ENCODE data around the gene UBQLN1.

UBQLN1 gene

GRCh38 chr9:83681490-83681889 lies 26.3 kb downstream of the UBQLN1 start:
- DNase-seq, result no peak

DNA sequence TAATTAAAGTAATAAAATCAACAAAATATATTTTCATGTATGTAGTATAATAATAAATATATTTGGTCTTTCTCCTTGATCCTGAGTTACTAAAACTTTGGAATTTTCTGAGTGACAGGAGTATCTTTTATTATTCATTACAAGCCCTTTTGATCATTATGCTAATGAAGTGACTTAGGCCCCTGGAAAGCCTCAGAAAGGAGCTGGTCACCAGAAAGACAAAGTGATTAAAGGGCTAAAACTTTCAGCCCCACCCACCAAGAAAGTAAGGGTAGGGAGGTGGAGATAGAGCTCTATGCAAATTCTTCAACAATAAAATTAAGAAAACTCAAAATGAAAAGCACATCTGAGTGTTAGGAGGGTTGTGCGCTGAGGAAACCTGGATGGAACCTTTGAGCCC lies 27.5 kb downstream of the UBQLN1 start:
- DNase-seq, result no peak

GRCh38 chr9:83677596-83677995 lies 30.2 kb downstream of the UBQLN1 start:
- no peak for DNase-seq

DNA sequence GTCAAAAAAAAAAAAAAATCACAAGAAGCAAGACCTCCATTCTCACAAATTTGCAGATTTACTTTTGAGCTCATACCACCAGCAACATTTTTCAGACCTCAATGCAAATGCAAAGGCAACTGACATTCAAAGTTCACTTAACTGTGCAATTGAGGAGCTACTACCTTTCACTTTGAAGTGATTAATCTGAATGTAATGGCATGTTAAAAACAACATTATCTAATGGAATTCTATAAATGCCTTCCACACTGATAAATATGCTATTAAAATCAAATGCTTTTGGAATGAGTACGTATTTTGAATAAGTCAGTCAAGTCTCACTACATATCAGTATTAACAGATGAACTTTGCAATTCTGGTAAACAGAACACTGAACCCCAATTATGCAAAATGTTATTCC lies 32.3 kb downstream of the UBQLN1 start:
- DNase-seq, result no peak

DNA sequence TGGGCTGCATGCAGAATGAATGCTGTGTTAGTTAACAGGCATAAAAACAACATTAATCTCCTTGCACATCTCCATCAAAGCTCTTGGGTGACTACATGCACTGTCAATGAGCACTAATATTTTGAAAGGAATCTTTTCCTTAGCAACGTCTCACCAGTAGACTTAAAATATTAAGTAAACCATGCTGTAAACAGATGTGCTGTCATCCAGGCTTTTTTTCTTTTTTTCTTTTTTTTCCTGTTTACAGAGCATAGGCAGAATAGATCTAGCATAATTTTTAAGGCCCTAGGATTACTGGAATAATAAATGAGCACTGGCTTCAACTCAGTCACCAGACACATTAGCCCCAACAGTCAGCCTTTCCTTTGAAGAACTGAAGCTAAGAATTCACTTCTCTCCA lies 36.3 kb downstream of the UBQLN1 start:
- no peak for DNase-seq

- no peak for DNase-seq
Measured at GRCh38 chr9:83670381-83670780, 37.4 kb downstream of the UBQLN1 start.

DNA sequence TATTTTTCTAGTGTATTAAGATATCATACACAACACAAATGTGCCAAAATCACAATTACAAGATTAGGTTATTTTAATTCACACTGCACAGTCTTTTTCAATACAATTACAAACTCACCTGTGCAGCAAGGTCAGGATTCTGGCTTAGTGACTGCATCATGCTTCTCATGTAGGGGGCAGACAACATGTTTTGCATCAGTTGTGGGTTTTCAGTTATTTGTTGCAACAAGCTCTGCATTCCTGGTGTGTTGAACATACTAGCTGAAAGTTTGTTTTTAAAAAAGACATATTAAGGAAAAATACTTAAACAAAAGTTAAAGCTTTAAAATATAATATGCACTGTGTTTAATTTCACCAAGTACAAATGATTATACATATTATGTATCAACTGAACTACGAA lies 38.7 kb downstream of the UBQLN1 start:
- no peak for DNase-seq

DNA sequence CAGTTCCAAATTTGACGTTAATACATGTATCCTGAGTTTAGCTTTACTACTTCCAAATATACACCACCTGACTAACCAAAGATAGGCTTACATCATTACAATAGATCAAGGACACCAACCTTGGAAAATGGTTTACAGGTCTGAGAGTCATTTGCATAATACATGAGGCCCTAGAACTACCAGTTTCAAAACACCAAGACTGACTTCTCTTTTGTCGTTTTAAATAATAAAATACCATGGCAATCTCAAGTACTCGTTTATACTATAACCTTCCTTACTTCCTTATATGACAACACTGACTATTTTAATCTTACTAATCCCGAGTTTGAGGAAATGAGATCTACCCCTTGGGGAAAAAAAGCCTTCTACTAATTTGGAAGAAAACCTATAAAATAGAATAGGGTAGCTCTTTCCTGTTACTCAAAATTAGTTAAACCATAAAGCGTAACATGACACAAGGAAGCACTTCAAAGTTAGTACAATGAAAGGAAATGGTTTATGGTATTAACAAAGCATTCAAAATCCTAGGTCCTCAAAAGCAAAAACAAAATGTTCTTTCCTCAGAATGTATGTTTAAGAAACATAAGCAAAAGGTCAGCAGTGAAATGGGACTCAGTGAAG lies 42.1 kb downstream of the UBQLN1 start:
- no peak for DNase-seq

- no peak for DNase-seq
Measured at GRCh38 chr9:83662933-83663332, 44.8 kb downstream of the UBQLN1 start.

DNA sequence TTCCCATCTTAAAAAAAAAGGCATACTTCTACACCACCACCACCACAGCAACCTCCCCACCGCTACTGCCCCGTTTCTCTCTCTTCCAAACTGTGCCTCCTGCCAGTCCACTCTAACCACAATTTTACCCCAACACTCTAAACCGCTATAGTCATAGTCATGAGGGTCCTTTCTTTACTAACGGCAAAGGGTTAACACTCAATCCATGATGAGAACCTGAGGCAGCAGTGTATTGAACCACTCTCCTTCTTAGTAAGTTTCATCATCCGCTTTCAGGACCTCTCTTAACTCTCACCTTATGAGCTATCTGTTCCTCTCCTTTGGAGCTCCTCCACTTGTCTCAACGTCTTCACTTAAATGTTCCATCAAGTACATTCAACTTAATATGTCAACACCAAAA lies 50.8 kb downstream of the UBQLN1 start:
- DNase-seq, result no peak

DNA sequence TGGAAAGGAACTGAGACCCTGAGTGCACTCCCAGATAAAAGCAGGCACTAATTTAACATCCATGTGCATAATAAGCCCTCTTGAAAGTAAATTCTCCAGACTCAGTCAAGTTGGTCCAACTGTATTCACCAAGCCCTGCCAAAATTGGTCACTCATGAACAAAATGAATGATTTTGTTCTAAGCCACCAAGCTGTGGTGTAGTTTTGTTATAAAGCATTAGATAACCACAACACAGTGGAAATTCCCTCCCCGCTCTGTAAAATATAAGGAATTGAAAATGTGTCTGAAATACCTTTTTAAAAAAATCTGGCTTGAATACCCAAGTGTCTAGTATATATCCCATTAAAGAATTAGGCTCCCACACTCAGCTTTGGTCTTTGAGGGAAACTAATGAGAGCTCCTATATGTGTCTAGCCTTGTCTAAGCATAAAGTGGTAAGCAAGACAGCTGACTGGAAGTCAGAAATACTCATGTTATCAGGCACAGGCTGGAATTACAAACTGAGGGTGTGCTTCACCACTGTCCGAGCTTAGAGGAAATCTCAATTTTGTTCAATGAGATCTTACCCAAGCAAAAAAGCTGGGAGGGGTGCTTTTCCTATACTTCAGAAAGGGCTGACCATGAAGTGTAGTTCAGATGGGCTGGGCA lies 51.6 kb downstream of the UBQLN1 start:
- no peak for DNase-seq

GRCh38 chr9:83655433-83655832 lies 52.3 kb downstream of the UBQLN1 start:
- DNase-seq, result no peak

GRCh38 chr9:83652433-83652832 lies 55.3 kb downstream of the UBQLN1 start:
- no peak for DNase-seq

GRCh38 chr9:83651558-83651957 lies 56.2 kb downstream of the UBQLN1 start:
- DNase-seq, result no peak

DNA sequence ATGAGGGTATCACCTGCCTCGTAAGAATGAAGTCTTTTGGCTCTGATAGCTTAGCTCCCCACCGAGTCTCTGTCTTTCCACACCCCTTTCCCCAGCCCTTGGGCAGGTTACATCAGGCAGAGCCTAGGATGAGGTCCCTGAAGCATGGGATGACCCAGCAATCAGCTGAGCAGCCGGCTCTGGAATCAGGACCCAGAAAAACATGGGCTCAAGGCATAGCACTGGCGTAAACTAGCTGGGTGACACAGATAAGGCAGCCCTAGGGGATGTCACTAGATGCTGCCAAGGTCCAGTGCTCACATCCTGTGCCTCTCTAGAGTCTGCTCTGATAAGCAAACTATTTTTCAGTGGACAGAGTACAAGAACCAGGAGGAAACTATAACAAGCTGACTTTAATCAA lies 58.2 kb downstream of the UBQLN1 start:
- DNase-seq, result peak; percentile 81

DNA sequence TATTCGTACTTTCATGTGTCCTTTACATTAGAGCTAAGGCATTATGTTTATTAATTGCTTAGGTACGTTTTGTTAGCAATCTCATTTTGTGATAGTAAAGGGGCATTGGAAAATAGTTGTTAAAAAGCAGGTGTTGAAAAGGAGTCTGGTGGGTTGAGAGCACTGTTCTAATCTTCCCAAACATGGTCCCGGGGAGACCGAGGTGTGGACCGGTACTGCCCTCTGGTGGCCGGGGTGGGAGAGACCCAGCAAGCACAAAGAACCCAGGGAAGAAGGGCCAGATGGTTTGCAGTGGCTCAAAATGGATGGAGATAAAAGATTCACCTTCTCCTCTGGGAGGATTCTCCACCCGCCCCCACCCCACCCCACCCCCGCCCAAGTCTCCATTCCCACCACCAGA lies 58.7 kb downstream of the UBQLN1 start:
- peak; percentile 85 for DNase-seq

DNA sequence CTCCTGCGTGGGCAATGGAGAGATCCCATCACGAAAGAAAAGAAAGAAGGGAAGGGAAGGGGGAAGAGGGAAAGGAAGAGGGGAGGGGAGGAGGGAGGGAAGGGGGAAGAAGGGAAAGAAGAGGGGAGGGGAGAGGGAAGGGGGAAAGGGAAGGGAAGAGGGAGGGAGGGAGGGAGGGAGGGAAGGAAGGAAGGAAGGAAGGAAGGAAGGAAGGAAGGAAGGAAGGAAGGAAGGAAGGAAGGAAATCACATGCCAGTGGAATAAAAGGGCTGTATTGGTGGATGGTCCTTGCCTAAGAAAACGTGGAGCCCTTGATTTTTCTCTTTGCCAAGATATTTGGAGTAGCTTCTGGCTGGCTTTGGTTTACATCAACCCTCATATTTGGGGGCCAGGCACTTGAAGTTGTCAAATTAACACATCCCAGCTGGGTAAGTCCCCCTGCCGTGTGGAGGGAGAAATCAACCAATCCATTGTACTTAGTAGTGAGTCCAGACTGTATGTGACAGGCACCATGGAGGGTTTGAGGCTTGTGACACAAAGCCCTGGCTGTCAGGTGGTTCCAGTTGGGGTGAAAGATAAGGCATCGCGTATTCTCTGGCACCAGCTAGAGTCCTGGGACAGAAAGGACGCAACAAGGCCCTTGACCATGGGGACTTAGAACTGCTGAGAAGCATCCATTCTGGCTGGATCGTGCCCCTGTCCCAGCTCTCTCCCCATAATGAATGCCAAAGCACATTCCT lies 61.1 kb downstream of the UBQLN1 start:
- DNase-seq, result peak; percentile 34

- no peak for DNase-seq
Measured at GRCh38 chr9:83642793-83643192, 65.0 kb downstream of the UBQLN1 start.

GRCh38 chr9:83639266-83639665 lies 68.5 kb downstream of the UBQLN1 start:
- DNase-seq, result no peak

- no peak for DNase-seq
Measured at GRCh38 chr9:83637389-83637788, 70.4 kb downstream of the UBQLN1 start.

GRCh38 chr9:83636813-83637212 lies 70.9 kb downstream of the UBQLN1 start:
- no peak for DNase-seq

GRCh38 chr9:83633676-83634075 lies 74.1 kb downstream of the UBQLN1 start:
- DNase-seq, result no peak

DNA sequence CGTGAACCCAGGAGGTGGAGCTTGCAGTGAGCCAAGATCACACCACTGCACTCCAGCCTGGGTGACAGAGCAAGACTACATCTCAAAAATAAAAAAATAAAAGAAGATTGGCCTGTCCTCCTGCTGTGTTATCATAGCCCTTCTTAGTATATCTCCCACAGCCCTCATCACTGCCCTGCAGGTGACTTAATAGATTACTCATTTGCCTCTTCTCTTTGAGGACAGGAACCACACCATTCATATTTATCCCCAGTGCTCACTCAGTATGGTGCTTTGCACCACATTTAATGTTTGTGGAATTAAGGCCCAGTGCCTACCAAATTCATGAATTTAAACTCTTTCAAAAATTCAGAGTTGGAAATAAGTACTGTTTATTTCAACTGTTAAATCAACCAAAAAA lies 74.5 kb downstream of the UBQLN1 start:
- peak; percentile 51 for DNase-seq

DNA sequence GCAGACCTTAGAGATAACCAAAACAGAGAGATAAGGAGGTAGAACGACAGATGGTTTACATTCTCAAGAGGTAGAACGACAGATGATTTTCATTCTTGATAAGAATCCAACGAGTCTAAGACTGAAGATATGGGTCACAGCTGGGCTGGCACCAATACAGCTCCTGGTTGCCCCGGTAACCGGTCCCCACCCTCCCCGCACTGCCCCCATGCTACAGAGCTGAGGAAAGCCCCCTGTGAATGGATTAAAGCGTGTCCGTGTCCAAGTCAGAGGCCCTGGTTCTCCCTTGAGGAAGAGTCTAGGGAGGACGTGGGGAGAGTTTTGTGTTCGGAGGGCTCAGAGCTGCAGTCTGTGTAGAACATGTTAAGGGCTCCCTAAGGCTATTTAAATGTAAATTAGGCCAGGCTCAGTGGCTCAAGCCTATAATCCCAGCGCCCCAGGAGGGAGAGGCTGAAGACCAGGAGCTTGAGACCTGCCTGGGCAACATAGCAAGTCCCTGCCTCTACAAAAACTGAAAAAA lies 76.8 kb downstream of the UBQLN1 start:
- DNase-seq, result peak; percentile 73
